Esophagus muscularis mucosa (tissue), 4 donors: ENCODE measurements around the gene MRPL22.

ENCODE experiments used
- CTCF ChIP-seq, 3 experiments: fragments of 200-600 bp in 2 of 3; fragments of 450-650 bp in 1 of 3; sonication (generic) in 2 of 3; IDR thresholded peaks; one replicate each; pipeline ENCODE4 v1.5.1; 2017 to 2019; ENCODE audit warnings: antibody characterized with exemption in 3 of 3, mild to moderate bottlenecking in 2 of 3, moderate library complexity in 1 of 3
- EP300 ChIP-seq: sonication (generic); formaldehyde crosslinking; IDR thresholded peaks from one replicate; pipeline ENCODE4 v1.6.1; 2017; ENCODE audit warnings: antibody characterized with exemption
- POLR2A ChIP-seq: fragments of 450-650 bp; IDR thresholded peaks from one replicate; pipeline ENCODE4 v1.6.1; 2017; ENCODE audit warnings: antibody characterized with exemption, moderate library complexity, mild to moderate bottlenecking, low read depth
- POLR2AphosphoS5 ChIP-seq, 2 donors: sonication (generic); formaldehyde crosslinking; IDR thresholded peaks; one replicate each; pipeline ENCODE4 v1.6.1; 2017; ENCODE audit warnings: antibody characterized with exemption in 2 of 2

DNA sequence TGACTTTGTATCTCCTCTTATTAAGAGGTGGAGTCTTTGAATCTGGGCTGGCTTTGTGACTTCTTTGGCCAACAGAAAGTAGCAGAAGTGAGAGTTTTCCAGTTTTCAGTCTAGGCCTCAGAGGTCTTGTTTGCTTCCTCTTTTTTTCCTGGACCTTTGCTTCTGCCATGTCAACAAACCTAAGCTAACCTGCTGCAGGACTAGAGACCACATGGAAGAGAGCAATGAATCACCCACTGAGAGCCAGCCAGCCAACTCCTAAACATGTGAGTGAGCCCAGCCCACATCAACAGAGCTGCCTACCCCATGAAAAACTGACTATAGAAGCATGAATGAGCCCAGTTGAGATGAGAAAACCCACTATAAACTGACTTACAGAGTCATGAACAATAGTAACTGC, 29.9 kb downstream of the MRPL22 start:
- TF ChIP-seq CTCF (IDR thresholded peaks at IDR 0.05) (no peak), POLR2AphosphoS5 (IDR thresholded peaks at IDR 0.05) (no peak), EP300 (no peak), POLR2A (no peak)
